ENCODE results near the gene EFCAB9.
A peak's percentile ranks its signal among the peaks of the same experiment; 100 is the strongest.

The EFCAB9 gene

DNA sequence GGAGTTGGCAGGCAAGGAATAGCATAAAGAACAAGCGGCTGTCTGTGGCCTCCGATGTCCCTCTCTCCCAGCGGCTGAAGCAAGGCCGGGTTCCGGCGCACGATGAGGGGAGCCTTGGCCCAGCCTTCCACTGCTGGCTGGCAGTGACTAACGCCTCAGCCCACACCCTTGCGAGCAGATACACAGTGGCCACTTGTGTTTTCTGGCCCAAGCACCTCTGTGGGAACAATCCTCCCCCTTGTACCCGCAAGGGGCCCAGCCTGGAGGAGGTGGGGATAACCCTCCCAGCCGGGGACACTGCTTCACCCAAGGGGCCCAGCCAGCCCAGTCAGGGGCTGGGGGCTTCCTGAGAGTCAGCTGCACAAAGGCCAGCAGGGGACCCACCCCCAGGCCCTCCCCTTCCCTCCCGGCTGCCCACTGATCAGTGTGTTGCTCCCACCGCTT, 29.2 kb upstream of the EFCAB9 start:
- no peak for TF ChIP-seq POU2F2 (IDR thresholded peaks at IDR 0.05; ENCODE audit: low read depth, low read length)
- no peak for TF ChIP-seq PAX5 (IDR thresholded peaks at IDR 0.05; ENCODE audit: insufficient read depth, low read length, severe bottlenecking)
- TF ChIP-seq SPI1 (IDR thresholded peaks at IDR 0.05; ENCODE audit: low read depth, low read length) = no peak
- no peak for TF ChIP-seq POLR2AphosphoS5 (IDR thresholded peaks at IDR 0.05; ENCODE audit: low read depth, low read length)
- TF ChIP-seq POLR2A (IDR thresholded peaks at IDR 0.05; ENCODE audit: low read depth, low read length) = no peak
- TF ChIP-seq TAF1 (IDR thresholded peaks at IDR 0.05; ENCODE audit: low read depth, low read length) = no peak
- FAIRE-seq (no peak), DNase-seq (ENCODE audit: insufficient read length, low spot score) (no peak)

DNA sequence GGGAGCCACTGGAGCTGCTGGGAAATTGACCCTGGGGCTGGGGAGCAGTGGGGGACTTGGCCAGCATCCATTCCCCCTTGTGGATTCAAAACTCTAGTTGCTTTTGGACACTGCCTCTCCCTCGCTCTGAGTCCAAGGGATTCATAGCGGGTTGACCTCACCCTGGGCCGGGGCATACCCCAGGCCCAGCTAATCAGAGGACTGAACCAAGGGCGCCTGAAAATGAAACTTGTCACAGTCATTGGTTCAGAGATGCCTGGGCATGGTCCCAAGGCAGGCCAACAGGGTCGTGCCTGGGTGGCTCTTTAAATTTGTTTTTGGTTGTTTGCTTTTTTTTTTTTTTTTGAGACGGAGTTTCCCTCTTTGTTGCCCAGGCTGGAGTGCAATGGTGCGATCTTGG, 28.5 kb upstream of the EFCAB9 start:
- FAIRE-seq (no peak), DNase-seq (ENCODE audit: insufficient read length, low spot score) (no peak)
- no peak for TF ChIP-seq SPI1 (IDR thresholded peaks at IDR 0.05; ENCODE audit: low read depth, low read length)
- no peak for TF ChIP-seq POLR2A (IDR thresholded peaks at IDR 0.05; ENCODE audit: low read depth, low read length)
- TF ChIP-seq POU2F2 (IDR thresholded peaks at IDR 0.05; ENCODE audit: low read depth, low read length) = no peak
- TF ChIP-seq TAF1 (IDR thresholded peaks at IDR 0.05; ENCODE audit: low read depth, low read length) = no peak
- no peak for TF ChIP-seq POLR2AphosphoS5 (IDR thresholded peaks at IDR 0.05; ENCODE audit: low read depth, low read length)
- TF ChIP-seq PAX5 (IDR thresholded peaks at IDR 0.05; ENCODE audit: insufficient read depth, low read length, severe bottlenecking) = no peak

DNA sequence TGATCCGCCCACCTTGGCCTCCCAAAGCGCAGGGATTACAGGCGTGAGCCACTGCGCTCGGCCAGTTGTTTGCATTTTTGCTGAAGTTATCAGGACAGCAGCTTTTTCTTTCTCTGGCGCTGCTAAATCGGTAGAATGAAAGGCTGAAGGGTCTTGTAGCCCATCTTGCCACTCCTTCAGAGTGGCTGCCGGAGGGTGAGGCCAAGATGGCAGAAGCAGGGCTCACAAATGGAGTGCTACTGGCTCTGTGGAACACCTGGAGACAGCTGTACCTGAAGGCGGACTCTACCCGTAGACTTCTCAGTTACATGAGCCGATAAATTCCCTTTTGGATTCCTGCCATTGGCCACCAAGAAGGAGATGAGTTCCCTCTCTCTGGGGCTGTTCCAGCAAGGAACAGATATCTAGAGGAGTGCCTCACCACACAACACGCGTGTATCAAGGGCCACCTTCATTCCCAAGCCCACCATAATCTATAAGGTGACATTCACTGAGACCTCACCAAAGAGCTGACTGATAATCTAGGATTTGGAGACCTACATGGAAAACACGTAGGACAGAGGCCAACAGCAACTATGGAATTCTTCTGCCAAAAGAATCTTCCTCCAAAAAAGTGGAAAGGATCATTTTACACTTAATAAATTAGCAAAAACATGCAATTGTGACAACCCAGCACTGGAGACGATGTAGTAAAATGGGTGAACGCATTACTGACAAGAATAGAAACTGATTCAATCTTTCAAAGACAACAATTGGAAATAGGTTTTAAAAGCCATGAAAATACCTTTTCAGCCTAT, 27.7 kb upstream of the EFCAB9 start:
- no peak for DNase-seq (ENCODE audit: insufficient read length, low spot score)
- TF ChIP-seq TAF1 (IDR thresholded peaks at IDR 0.05; ENCODE audit: low read depth, low read length) (no peak), POLR2AphosphoS5 (IDR thresholded peaks at IDR 0.05; ENCODE audit: low read depth, low read length) (no peak), PAX5 (IDR thresholded peaks at IDR 0.05; ENCODE audit: insufficient read depth, low read length, severe bottlenecking) (no peak), POU2F2 (IDR thresholded peaks at IDR 0.05; ENCODE audit: low read depth, low read length) (no peak), POLR2A (IDR thresholded peaks at IDR 0.05; ENCODE audit: low read depth, low read length) (no peak), SPI1 (IDR thresholded peaks at IDR 0.05; ENCODE audit: low read depth, low read length) (no peak)
- FAIRE-seq = no peak

DNA sequence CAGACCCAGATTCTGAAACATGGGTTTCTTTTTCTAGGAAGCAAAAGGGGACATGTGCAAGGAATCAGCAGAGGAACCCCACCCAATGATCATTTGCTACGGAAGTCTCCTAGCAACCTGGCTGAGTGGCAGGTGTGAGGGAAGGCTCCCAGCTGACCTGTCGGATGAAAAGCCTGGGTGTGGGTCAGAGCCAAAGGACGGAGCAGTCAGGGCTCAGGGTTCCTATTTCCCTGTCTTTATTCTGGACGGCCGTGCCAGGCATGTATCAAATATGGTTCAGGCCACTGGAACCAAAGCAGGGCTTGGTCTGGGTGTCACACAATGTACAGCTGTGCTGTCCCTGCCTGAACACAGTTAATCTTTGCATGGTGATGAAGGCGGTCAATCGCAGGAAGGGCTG, 26.1 kb upstream of the EFCAB9 start:
- FAIRE-seq (no peak), DNase-seq (ENCODE audit: insufficient read length, low spot score) (no peak)
- no peak for TF ChIP-seq PAX5 (IDR thresholded peaks at IDR 0.05; ENCODE audit: insufficient read depth, low read length, severe bottlenecking)
- TF ChIP-seq TAF1 (IDR thresholded peaks at IDR 0.05; ENCODE audit: low read depth, low read length) = no peak
- TF ChIP-seq SPI1 (IDR thresholded peaks at IDR 0.05; ENCODE audit: low read depth, low read length) = no peak
- no peak for TF ChIP-seq POLR2AphosphoS5 (IDR thresholded peaks at IDR 0.05; ENCODE audit: low read depth, low read length)
- no peak for TF ChIP-seq POU2F2 (IDR thresholded peaks at IDR 0.05; ENCODE audit: low read depth, low read length)
- TF ChIP-seq POLR2A (IDR thresholded peaks at IDR 0.05; ENCODE audit: low read depth, low read length) = no peak

DNA sequence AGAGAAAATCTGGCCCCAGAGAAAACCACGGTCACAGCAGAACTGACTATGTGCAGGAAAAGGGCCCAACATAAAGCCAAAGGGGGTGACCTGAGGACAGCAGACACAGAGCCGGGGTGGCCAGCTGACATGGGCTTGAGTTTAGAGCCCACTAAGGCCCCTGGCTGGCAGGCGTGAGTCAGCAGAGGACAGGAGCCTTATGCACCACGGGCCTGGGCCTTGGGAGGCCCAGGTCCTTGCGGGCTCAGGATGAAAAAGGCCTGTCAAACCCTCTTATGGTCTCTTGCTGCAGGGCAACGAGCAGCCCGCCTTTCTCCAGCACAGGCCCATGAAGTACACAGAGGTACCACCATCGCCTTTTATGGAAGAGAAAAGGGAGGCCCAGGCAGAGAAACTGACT, 25.7 kb upstream of the EFCAB9 start:
- no peak for TF ChIP-seq POU2F2 (IDR thresholded peaks at IDR 0.05; ENCODE audit: low read depth, low read length)
- TF ChIP-seq TAF1 (IDR thresholded peaks at IDR 0.05; ENCODE audit: low read depth, low read length) = no peak
- no peak for TF ChIP-seq POLR2AphosphoS5 (IDR thresholded peaks at IDR 0.05; ENCODE audit: low read depth, low read length)
- no peak for TF ChIP-seq SPI1 (IDR thresholded peaks at IDR 0.05; ENCODE audit: low read depth, low read length)
- TF ChIP-seq PAX5 (IDR thresholded peaks at IDR 0.05; ENCODE audit: insufficient read depth, low read length, severe bottlenecking) = no peak
- no peak for TF ChIP-seq POLR2A (IDR thresholded peaks at IDR 0.05; ENCODE audit: low read depth, low read length)
- DNase-seq (ENCODE audit: insufficient read length, low spot score) = no peak
- no peak for FAIRE-seq

DNA sequence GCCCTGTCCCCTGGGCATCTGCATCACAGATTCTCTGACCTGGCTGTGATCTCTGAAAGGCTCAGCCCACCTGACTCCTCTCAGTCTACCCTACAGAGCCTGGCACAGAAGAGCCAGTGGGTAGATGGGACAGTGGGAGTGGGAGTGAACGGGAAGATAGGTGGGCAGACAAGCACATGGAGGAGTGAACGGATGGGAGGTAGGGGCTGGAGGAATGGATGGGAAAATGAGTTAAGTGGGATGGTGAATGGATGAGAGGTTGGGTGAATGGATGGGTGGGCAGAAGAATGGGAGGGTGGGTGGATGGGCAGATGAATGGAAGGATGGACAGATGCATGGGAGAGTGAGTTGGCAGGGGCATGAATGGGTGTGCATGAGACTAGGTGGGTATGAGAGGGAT, 24.8 kb upstream of the EFCAB9 start:
- DNase-seq (ENCODE audit: insufficient read length, low spot score) = no peak
- FAIRE-seq = no peak
- no peak for TF ChIP-seq POLR2AphosphoS5 (IDR thresholded peaks at IDR 0.05; ENCODE audit: low read depth, low read length)
- TF ChIP-seq SPI1 (IDR thresholded peaks at IDR 0.05; ENCODE audit: low read depth, low read length) = no peak
- no peak for TF ChIP-seq POU2F2 (IDR thresholded peaks at IDR 0.05; ENCODE audit: low read depth, low read length)
- no peak for TF ChIP-seq TAF1 (IDR thresholded peaks at IDR 0.05; ENCODE audit: low read depth, low read length)
- TF ChIP-seq PAX5 (IDR thresholded peaks at IDR 0.05; ENCODE audit: insufficient read depth, low read length, severe bottlenecking) = no peak
- TF ChIP-seq POLR2A (IDR thresholded peaks at IDR 0.05; ENCODE audit: low read depth, low read length) = no peak

DNA sequence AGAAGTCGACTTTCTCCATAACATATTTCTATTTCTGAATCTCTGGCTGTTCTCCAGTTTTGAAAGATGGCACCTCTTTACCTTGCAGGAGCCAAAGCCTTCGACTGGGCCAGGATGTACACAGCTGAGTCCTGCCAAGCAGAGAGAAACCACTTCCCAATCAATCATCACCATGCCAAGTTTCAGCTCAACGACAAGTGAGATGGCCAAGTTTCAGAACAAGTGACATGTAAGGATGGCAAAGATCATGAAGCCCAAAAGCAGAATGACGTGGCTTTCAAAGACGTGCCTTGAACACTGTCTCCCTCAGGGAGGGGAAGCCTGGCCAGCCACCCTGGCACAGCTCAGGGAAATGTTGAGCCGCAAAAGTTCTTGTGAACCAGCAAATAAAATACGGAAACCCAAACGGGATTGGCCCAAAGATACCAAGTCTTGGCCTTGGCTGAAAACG, 23.7 kb upstream of the EFCAB9 start:
- no peak for DNase-seq (ENCODE audit: insufficient read length, low spot score)
- peak; percentile 48 for FAIRE-seq
- TF ChIP-seq POLR2AphosphoS5 (IDR thresholded peaks at IDR 0.05; ENCODE audit: low read depth, low read length) = no peak
- no peak for TF ChIP-seq TAF1 (IDR thresholded peaks at IDR 0.05; ENCODE audit: low read depth, low read length)
- no peak for TF ChIP-seq POLR2A (IDR thresholded peaks at IDR 0.05; ENCODE audit: low read depth, low read length)
- no peak for TF ChIP-seq POU2F2 (IDR thresholded peaks at IDR 0.05; ENCODE audit: low read depth, low read length)
- TF ChIP-seq PAX5 (IDR thresholded peaks at IDR 0.05; ENCODE audit: insufficient read depth, low read length, severe bottlenecking) = no peak
- TF ChIP-seq SPI1 (IDR thresholded peaks at IDR 0.05; ENCODE audit: low read depth, low read length) = no peak

DNA sequence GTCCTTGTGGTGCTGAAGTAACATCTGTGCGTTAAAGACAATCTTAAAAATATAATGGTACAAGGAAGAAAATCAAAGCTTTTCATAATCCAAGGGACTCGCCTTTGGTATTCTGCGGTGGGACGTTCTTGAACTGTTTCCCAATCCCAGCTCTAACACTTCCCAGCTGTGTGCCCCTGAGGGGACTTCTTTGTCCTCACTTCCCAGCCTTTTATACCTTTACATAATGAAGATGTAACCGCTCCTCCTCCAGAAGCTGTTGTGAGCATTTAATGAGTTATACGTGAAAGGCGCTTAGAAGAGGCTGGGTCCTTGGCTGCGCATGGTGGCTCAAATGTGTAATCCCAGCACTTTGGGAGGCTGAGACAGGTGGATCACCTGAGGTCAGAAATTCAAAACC, 22.9 kb upstream of the EFCAB9 start:
- TF ChIP-seq POLR2AphosphoS5 (IDR thresholded peaks at IDR 0.05; ENCODE audit: low read depth, low read length) = no peak
- no peak for TF ChIP-seq POLR2A (IDR thresholded peaks at IDR 0.05; ENCODE audit: low read depth, low read length)
- TF ChIP-seq SPI1 (IDR thresholded peaks at IDR 0.05; ENCODE audit: low read depth, low read length) = no peak
- TF ChIP-seq PAX5 (IDR thresholded peaks at IDR 0.05; ENCODE audit: insufficient read depth, low read length, severe bottlenecking) = no peak
- no peak for TF ChIP-seq TAF1 (IDR thresholded peaks at IDR 0.05; ENCODE audit: low read depth, low read length)
- TF ChIP-seq POU2F2 (IDR thresholded peaks at IDR 0.05; ENCODE audit: low read depth, low read length) = no peak
- FAIRE-seq (no peak), DNase-seq (ENCODE audit: insufficient read length, low spot score) (no peak)

DNA sequence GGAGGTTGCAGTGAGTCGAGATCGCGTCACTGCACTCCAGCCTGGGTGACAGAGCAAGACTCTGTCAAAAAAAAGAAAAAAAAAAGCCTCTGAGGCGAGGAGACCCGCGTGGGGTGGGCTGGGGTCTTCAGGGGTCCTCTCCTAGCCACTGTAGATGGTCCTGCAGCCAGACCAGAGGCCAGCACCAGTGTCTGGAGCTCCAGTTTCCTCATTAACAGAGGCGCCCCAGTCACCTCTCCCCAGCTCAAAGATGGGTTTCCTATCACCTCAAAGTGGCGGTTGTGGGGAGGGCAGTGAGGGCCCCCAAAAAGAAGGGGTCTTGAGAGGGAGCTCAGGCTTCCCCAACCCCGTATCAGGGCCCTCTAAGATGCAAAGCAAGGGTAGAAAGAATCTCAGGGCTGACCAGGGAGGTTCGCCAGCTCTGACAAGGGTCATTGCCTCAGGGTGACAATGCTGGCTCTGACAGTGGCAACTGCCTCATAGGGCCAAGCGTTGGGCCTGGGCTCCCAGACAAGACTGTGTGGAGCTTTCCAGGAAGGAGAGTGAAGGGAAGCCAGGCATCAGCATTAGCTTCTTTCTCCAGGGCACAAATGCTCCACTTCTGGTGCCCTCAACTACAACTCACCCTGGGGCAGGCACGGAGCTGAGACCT, 20.9 kb upstream of the EFCAB9 start:
- DNase-seq (ENCODE audit: insufficient read length, low spot score) (no peak), FAIRE-seq (no peak)
- TF ChIP-seq POU2F2 (IDR thresholded peaks at IDR 0.05; ENCODE audit: low read depth, low read length) = no peak
- no peak for TF ChIP-seq TAF1 (IDR thresholded peaks at IDR 0.05; ENCODE audit: low read depth, low read length)
- TF ChIP-seq PAX5 (IDR thresholded peaks at IDR 0.05; ENCODE audit: insufficient read depth, low read length, severe bottlenecking) = no peak
- TF ChIP-seq POLR2A (IDR thresholded peaks at IDR 0.05; ENCODE audit: low read depth, low read length) = no peak
- TF ChIP-seq POLR2AphosphoS5 (IDR thresholded peaks at IDR 0.05; ENCODE audit: low read depth, low read length) = no peak
- no peak for TF ChIP-seq SPI1 (IDR thresholded peaks at IDR 0.05; ENCODE audit: low read depth, low read length)
